ENCODE measurements around the gene H1-8.
"Not testable (repeated sequence)": the region's sequence is repeated elsewhere in the genome, so short reads cannot be mapped to it uniquely, and the experiment has no call there.

DNA sequence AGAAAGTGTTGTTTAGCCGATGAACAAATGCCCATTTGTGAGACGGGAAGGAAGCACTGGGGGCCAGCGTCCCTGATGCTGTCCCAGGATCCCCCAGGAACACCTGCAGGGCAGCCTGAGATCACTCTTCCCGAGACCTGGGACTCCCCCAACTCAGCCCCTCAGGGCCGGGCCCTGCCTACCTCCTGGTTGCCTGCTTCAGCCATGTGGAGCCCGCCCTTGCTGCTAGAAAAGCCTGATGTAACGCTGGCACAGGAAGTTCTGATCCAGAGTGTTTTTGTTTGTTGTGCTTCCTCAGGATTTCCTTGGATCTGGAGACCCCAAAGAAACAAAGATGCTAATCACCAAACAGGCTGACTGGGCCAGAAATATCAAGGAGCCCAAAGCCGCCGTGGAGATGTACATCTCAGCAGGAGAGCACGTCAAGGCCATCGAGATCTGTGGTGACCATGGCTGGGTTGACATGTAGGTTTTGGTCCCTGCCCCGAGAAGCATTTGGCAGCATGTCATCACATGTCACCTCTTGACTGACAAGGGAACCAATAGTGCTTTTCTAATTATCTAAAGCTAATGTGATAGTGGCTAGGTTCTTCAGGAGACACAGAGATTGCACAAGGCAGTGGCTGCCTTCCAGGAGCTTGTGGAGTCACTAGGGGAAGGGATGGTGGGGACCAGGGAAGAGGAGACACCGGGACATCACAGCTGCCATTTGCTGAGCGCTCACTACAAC is 43.2 kb upstream of the H1-8 start:
- TF ChIP-seq, protein P1, sequence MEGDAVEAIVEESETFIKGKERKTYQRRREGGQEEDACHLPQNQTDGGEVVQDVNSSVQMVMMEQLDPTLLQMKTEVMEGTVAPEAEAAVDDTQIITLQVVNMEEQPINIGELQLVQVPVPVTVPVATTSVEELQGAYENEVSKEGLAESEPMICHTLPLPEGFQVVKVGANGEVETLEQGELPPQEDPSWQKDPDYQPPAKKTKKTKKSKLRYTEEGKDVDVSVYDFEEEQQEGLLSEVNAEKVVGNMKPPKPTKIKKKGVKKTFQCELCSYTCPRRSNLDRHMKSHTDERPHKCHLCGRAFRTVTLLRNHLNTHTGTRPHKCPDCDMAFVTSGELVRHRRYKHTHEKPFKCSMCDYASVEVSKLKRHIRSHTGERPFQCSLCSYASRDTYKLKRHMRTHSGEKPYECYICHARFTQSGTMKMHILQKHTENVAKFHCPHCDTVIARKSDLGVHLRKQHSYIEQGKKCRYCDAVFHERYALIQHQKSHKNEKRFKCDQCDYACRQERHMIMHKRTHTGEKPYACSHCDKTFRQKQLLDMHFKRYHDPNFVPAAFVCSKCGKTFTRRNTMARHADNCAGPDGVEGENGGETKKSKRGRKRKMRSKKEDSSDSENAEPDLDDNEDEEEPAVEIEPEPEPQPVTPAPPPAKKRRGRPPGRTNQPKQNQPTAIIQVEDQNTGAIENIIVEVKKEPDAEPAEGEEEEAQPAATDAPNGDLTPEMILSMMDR (IDR thresholded peaks at IDR 0.05), result not testable (repeated sequence)
- not testable (repeated sequence) for TF ChIP-seq POLR2A (IDR thresholded peaks at IDR 0.05)

All from prostate gland (tissue), 2 donors.